Mucosa of descending colon (tissue), 3 donors: Measurements from ENCODE around the gene ZBTB45. TPM values are rescaled to one million over a fixed set of nuclear protein-coding genes. Genes with fewer than 3 reads are reported as not detected.

Experiments used
- ATAC-seq: fragments of 200-7000 bp; cut with Tn5 transposase; one replicate; pipeline ENCODE4 v1.9.1; 2020; ENCODE audit warnings: mild to moderate bottlenecking, moderate library complexity
- DNase-seq, 3 donors: peaks; one replicate each; pipeline ENCODE4 v3.0.0-alpha.2; 2020
- H3K36me3 ChIP-seq: fragments of 200-600 bp; one replicate; pipeline ENCODE4 v1.8.0; 2021; ENCODE audit warnings: low read depth, mild to moderate bottlenecking
- H3K4me1 ChIP-seq: fragments of 200-600 bp; one replicate; pipeline ENCODE4 v1.8.0; 2021; ENCODE audit warnings: low read depth, mild to moderate bottlenecking
- H3K4me3 ChIP-seq: fragments of 200-600 bp; one replicate; pipeline ENCODE4 v1.8.0; 2021; ENCODE audit warnings: mild to moderate bottlenecking
- H3K9me3 ChIP-seq: fragments of 200-600 bp; one replicate; pipeline ENCODE4 v1.8.0; 2021; ENCODE audit warnings: mild to moderate bottlenecking
- CTCF ChIP-seq: fragments of 200-600 bp; IDR thresholded peaks from one replicate; pipeline ENCODE4 v1.8.0; 2022; ENCODE audit warnings: antibody characterized with exemption, mild to moderate bottlenecking
- intact Hi-C, 2 donors: fragments of 100-400 bp; cut with DNase I in 1 of 2; cut with micrococcal nuclease in 1 of 2; formaldehyde crosslinking; loops; one replicate each; pipeline versions ENCODE4 v1.11.0 to v1.11.1; 2022; cut with DNase I, micrococcal nuclease
- total RNA-seq, 3 donors: library from RNA; stranded (reverse); fragmentation: NEBNext Ultra II Directional in 2 of 3; extraction: Animal tissue kit (Norgen Biotek cat#: 25700) in 2 of 3; gene quantifications; one replicate each; pipeline versions ENCODE4 v1.2.1 to v1.2.4, GENCODE V29; 2021 to 2023
- donor health status: DM: no; HTN: no; CAD: no; lungs with moderate emphysema.
- donor health status: DM: no; HTN: no; CAD: no.
- donor health status: DM: no; HTN: yes; CAD: no.

The ZBTB45 gene
- total RNA-seq, 3 donors from 2014 or later, result 12.1 to 16.7 (median 13.4) TPM

- Histone ChIP-seq H3K36me3 (no peaks in the 10 kb centered on the region), H3K4me3 (no peak overlapping the region), H3K9me3 (no peaks in the 10 kb centered on the region), H3K4me1 (peaks cover 6% of the 10 kb centered on the region)
- TF ChIP-seq CTCF, result no peak
- DNase-seq, result no peak
- ATAC-seq, result no peak
- intact Hi-C loops, result no loop called here
Observed at GRCh38 chr19:58536852-58537798, 17.5 kb upstream of the ZBTB45 start.

GRCh38 chr19:58535857-58536256, 16.2 kb upstream of the ZBTB45 start:
- H3K9me3 ChIP-seq, result no peaks in the 10 kb centered on the region
- no peak for TF ChIP-seq CTCF
- ATAC-seq, result no peak
- peaks cover 6% of the 10 kb centered on the region for H3K4me1 ChIP-seq
- intact Hi-C loops, result no loop called here
- H3K4me3 ChIP-seq, result no peak overlapping the region
- no peak for DNase-seq
- no peaks in the 10 kb centered on the region for H3K36me3 ChIP-seq

- Histone ChIP-seq H3K9me3 (no peaks in the 10 kb centered on the region), H3K4me3 (no peak overlapping the region), H3K4me1 (no peaks in the 10 kb centered on the region), H3K36me3 (no peaks in the 10 kb centered on the region)
- no peak for DNase-seq
- TF ChIP-seq CTCF, result no peak
- intact Hi-C loops, result no loop called here
- no peak for ATAC-seq
Observed at GRCh38 chr19:58531034-58531840, 11.6 kb upstream of the ZBTB45 start.

- no peaks in the 10 kb centered on the region for H3K9me3 ChIP-seq
- intact Hi-C loops, result no loop called here
- H3K4me3 ChIP-seq, result no peak overlapping the region
- no peaks in the 10 kb centered on the region for H3K4me1 ChIP-seq
- TF ChIP-seq CTCF, result no peak
- ATAC-seq (no peak), DNase-seq (no peak)
- H3K36me3 ChIP-seq, result no peaks in the 10 kb centered on the region
Observed at GRCh38 chr19:58529405-58529804, 9.8 kb upstream of the ZBTB45 start.

- Histone ChIP-seq H3K4me1 (peaks cover 16% of the 10 kb centered on the region), H3K9me3 (no peaks in the 10 kb centered on the region), H3K36me3 (no peaks in the 10 kb centered on the region), H3K4me3 (no peak overlapping the region)
- DNase-seq (no peak), ATAC-seq (no peak)
- intact Hi-C loops, result no loop called here
- no peak for TF ChIP-seq CTCF
Observed at GRCh38 chr19:58522709-58523108, 3.1 kb upstream of the ZBTB45 start.
